Body of pancreas (tissue), 4 donors: ENCODE data around the gene MEFV. TPM values are rescaled to one million over a fixed set of nuclear protein-coding genes. Genes with fewer than 3 reads are reported as not detected.
"Not testable (repeated sequence)": the region's sequence is repeated elsewhere in the genome, so short reads cannot be mapped to it uniquely, and the experiment has no call there.

Experiments
- ATAC-seq: fragments of 150-250 bp; one replicate; pipeline ENCODE4 v1.9.1; 2016
- DNase-seq, 4 donors: peaks; one replicate each; pipeline ENCODE4 v3.0.0-alpha.2; 2019
- H3K27ac ChIP-seq, 4 donors: fragments of 200-600 bp; sonication (generic); 1 replicate in 3 of 4; 2 replicates in 1 of 4; pipeline versions ENCODE4 v1.5.1 to v1.6.1; 2016 to 2019; ENCODE audit warnings: mild to moderate bottlenecking in 1 of 4, mixed read lengths in 1 of 4, moderate library complexity in 1 of 4
- H3K27me3 ChIP-seq, 2 donors: fragments of 200-600 bp; sonication (generic); one replicate each; pipeline ENCODE4 v1.6.0; 2016; ENCODE audit warnings: mild to moderate bottlenecking in 1 of 2
- H3K36me3 ChIP-seq, 2 donors: fragments of 200-600 bp; sonication (generic); replicated peaks in 1 of 2; 2 replicates each; pipeline ENCODE4 v1.5.1; 2016; ENCODE audit warnings: low read depth in 2 of 2; ENCODE audit not compliant: insufficient read depth in 1 of 2
- H3K4me1 ChIP-seq: fragments of 200-600 bp; sonication (generic); one replicate; pipeline ENCODE4 v1.6.0; 2016
- H3K4me3 ChIP-seq, 2 donors: fragments of 200-600 bp; sonication (generic); 1 replicate in 1 of 2; 2 replicates in 1 of 2; pipeline ENCODE4 v1.5.1; 2016 to 2019
- H3K9me3 ChIP-seq, 3 donors: fragments of 200-600 bp; sonication (generic); 1 replicate in 2 of 3; 2 replicates in 1 of 3; pipeline ENCODE4 v1.5.1; 2016
- POLR2A ChIP-seq, 3 donors: fragments of 450-650 bp; IDR thresholded peaks; one replicate each; pipeline ENCODE4 v1.6.1; 2016; ENCODE audit warnings: antibody characterized with exemption in 3 of 3, mild to moderate bottlenecking in 2 of 3
- WGBS, 2 donors: methylation state at CpG; one replicate each; pipeline ENCODE4 v1.1.5; 2017; 5-methylcytosine and 5-hydroxymethylcytosine counted together
- intact Hi-C: fragments of 100-400 bp; cut with DNase I; formaldehyde crosslinking; loops from one replicate; pipeline ENCODE4 v1.15.1; 2023
- total RNA-seq, 2 donors: library from RNA; depleted of rRNA; stranded (reverse); fragments of >200 nt; gene quantifications; one replicate each; pipeline ENCODE4 v1.1.0, GENCODE V29; 2016
- TF ChIP-seq, protein P1 (sequence below), 7 experiments: fragments of 450-650 bp in 4 of 7; fragments of 200-600 bp in 3 of 7; sonication (generic) in 3 of 7; IDR thresholded peaks; one replicate each; pipeline ENCODE4 v1.5.1; 2016 to 2019; ENCODE audit warnings: antibody characterized with exemption in 7 of 7

Gene MEFV
- total RNA-seq, 2 donors from 2014 or later, result 0.78 to 0.99 TPM

DNA sequence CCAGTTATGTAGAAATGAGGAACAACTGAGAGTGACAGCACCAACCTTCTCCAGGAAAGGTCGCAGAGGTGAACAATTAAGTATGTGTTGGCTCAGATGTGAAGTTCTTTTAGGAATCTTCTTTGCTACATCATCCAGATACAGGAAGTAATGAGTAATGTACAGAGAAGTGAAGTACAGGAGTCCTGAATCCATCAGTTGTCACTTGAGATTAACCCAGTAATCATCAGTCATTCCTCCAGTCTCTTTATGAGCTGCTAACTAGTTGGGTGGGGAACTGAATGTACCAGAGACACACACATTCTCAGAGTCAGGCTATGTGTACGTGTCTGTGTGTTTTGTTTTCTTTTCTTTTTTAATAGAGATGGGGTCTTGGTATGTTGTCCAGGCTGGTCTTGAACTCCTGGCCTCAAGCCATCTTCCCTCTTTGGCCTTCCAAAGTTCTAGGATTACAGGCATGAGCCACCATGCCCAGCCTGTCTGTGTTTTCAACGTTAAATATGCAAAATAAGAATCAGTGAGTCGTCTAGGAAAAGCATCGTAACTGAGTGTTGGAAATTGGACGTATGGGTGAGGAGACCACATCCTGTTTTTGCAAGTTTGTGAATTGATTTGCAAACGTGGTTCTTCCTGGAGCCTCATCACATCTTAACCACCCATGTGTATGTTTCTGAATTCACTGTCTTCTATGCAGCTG, 41.4 kb downstream of the MEFV start:
- H3K27me3 ChIP-seq, result no peaks in the 10 kb centered on the region
- ATAC-seq (no peak), DNase-seq (no peak)
- H3K9me3 ChIP-seq, result no peaks in the 10 kb centered on the region
- no peak overlapping the region for H3K4me3 ChIP-seq
- no peaks in the 10 kb centered on the region for H3K36me3 ChIP-seq
- no peaks in the 10 kb centered on the region for H3K4me1 ChIP-seq
- intact Hi-C loops, result no loop called here
- TF ChIP-seq, protein P1, sequence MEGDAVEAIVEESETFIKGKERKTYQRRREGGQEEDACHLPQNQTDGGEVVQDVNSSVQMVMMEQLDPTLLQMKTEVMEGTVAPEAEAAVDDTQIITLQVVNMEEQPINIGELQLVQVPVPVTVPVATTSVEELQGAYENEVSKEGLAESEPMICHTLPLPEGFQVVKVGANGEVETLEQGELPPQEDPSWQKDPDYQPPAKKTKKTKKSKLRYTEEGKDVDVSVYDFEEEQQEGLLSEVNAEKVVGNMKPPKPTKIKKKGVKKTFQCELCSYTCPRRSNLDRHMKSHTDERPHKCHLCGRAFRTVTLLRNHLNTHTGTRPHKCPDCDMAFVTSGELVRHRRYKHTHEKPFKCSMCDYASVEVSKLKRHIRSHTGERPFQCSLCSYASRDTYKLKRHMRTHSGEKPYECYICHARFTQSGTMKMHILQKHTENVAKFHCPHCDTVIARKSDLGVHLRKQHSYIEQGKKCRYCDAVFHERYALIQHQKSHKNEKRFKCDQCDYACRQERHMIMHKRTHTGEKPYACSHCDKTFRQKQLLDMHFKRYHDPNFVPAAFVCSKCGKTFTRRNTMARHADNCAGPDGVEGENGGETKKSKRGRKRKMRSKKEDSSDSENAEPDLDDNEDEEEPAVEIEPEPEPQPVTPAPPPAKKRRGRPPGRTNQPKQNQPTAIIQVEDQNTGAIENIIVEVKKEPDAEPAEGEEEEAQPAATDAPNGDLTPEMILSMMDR (IDR thresholded peaks at IDR 0.05), result no peak
- no peak for TF ChIP-seq POLR2A (IDR thresholded peaks at IDR 0.05)
- H3K27ac ChIP-seq, result no peak overlapping the region
- WGBS, 2 donors, result 26 to 41% methylated on average over 7 of the region's 7 CpGs

DNA sequence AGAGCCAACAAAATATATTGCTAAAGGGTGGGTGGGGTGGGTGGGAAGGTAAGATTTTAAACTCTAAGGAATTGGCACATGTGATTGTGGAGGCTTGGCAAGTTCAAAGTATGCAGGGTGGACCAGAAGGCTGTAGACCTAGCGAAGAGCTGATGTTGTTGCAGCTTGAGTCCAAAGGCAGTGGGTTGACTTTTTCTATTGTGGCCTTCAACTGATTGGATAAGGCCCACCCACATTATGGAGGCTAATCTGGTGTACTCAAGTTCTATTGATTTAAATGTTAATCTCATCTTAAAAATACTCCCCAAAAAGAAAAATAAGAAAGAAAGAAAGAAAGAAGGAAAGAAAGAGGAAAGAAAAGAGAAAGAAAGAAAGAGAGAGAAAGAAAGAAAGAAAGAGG, 43.9 kb downstream of the MEFV start:
- Histone ChIP-seq H3K27ac (no peak overlapping the region), H3K27me3 (no peaks in the 10 kb centered on the region), H3K9me3 (no peaks in the 10 kb centered on the region), H3K4me1 (no peaks in the 10 kb centered on the region), H3K4me3 (no peak overlapping the region), H3K36me3 (no peaks in the 10 kb centered on the region)
- intact Hi-C loops, result no loop called here
- DNase-seq (no peak), ATAC-seq (no peak)
- WGBS, 2 donors, result 60 to 63% methylated on average over 1 of the region's 1 CpG
- TF ChIP-seq POLR2A (IDR thresholded peaks at IDR 0.05), result no peak
- TF ChIP-seq, protein P1 (IDR thresholded peaks at IDR 0.05), result no peak

DNA sequence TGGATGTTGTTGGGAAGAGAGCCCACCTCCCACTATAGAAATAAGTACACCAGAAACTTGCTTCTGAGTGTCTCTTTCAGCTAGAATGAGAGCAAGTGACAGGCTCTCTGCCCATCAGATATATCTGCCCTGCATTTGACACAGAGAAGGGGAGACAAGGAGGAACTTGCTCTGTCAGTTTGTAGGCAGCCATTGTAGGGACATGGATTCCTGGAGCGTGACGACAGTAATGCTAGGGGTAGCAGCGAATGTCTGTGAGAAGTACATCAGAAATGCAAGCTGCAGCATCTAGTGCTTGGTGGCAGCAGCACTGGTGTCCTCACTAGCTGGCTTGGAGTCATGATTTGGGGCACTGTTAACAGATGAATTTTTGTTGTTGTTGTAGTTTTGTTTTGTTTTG, 44.4 kb downstream of the MEFV start:
- no peaks in the 10 kb centered on the region for H3K9me3 ChIP-seq
- intact Hi-C loops, result no loop called here
- no peak for DNase-seq
- no peaks in the 10 kb centered on the region for H3K4me1 ChIP-seq
- no peaks in the 10 kb centered on the region for H3K27me3 ChIP-seq
- no peaks in the 10 kb centered on the region for H3K36me3 ChIP-seq
- WGBS, 2 donors, result 74 to 86% methylated on average over 3 of the region's 3 CpGs
- H3K4me3 ChIP-seq, result no peak overlapping the region
- no peak for ATAC-seq
- TF ChIP-seq, protein P1 (IDR thresholded peaks at IDR 0.05), result no peak
- no peak overlapping the region for H3K27ac ChIP-seq

DNA sequence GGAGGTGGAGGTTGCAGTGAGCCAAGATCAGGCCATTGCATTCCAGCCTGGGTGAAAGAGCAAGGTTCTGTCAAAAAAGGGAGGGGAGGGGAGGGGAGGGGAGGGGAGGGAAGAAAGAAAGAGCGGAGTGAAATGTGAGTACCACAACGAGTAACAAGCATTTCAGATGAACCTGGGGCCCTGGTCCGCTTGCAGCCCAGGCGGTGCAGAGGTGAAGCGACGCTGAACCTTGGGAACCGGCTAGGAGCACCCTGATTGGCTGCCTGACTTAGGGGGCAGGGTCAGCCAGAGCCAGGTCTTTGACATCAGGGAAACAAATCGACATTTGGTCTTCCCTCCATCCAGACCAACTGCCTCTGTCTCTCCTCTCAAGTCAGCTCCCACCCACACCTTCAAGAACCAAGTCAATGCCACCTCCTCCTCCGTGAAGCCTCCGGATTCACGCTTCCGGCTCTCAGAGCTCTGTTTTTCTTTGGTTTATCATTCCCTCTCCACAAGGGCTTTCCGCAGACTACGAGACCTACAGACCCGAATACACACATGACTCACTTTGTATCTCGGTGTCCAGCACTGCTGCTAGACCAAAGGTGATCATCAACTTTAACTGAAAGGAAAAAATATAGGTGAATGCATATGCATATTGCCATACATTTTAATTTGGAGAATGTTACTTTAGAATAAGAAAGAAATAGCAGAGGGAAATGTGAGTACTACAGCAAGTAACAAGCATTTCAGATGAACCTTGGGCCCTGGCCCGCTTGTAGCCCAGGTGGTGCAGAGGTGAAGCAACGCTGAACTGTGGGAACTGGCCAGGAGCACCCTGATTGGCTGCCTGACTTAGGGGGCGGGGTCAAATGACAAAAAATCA, 49.1 kb downstream of the MEFV start:
- ATAC-seq (no peak), DNase-seq (no peak)
- Histone ChIP-seq H3K4me1 (no peaks in the 10 kb centered on the region), H3K27ac (no peak overlapping the region), H3K27me3 (no peaks in the 10 kb centered on the region), H3K9me3 (peaks cover 0 to 4% (median 0%) of the 10 kb centered on the region in 3 donors), H3K4me3 (no peak overlapping the region), H3K36me3 (no peaks in the 10 kb centered on the region)
- intact Hi-C loops, result no loop called here
- 50 to 60% methylated on average over 17 to 18 of the region's 19 CpGs for WGBS, 2 donors
- TF ChIP-seq POLR2A (IDR thresholded peaks at IDR 0.05), result no peak
- TF ChIP-seq, protein P1 (IDR thresholded peaks at IDR 0.05), result no peak

DNA sequence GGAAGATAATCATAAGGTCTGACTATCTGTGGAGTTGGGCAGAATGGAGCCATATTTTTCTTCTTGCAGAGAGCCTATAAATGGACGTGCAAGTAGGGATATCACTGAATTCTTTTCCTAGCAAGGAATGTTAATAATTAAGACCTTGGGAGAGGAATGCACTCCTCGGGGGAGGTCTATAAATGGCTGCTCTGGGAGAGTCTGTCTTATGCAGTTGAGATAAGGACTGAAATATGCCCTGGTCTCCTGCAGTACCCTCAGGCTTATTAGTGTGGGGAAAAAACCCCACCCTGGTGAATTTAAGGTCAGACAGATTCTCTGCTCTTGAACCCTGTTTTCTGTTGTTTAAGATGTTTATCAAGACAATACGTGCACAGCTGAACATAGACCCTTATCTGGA, 50.5 kb downstream of the MEFV start:
- WGBS, 2 donors, result 40 to 46% methylated on average over 3 of the region's 3 CpGs
- ATAC-seq, result not testable (repeated sequence)

More for the DNA sequence above, 50.5 kb downstream of the MEFV start:
- H3K27me3 ChIP-seq, H3K36me3 ChIP-seq, intact Hi-C loops, DNase-seq, H3K27ac ChIP-seq, H3K9me3 ChIP-seq, H3K4me1 ChIP-seq, H3K4me3 ChIP-seq: not testable (repeated sequence)
